Hepatocyte (in vitro differentiated cells): ENCODE results near the gene SERPINB1. TPM values are rescaled to one million over a fixed set of nuclear protein-coding genes. Genes with fewer than 3 reads are reported as not detected.
A peak's percentile ranks its signal among the peaks of the same experiment; 100 is the strongest.

Source experiments
- DNase-seq: peaks from one replicate; pipeline ENCODE4 v3.0.0-alpha.2; 2016; ENCODE audit warnings: low spot score
- H2AFZ ChIP-seq: fragments of 200-600 bp; sonication (generic); 2 replicates; pipeline ENCODE4 v1.6.0; 2016; ENCODE audit warnings: antibody characterized with exemption, mild to moderate bottlenecking
- H3K27ac ChIP-seq: fragments of 200-600 bp; sonication (generic); 2 replicates; pipeline ENCODE4 v1.5.1; 2016; ENCODE audit warnings: mild to moderate bottlenecking
- H3K27me3 ChIP-seq: fragments of 200-600 bp; sonication (generic); 2 replicates; pipeline ENCODE4 v1.6.1; 2016
- H3K36me3 ChIP-seq: fragments of 200-600 bp; sonication (generic); replicated peaks from 2 replicates; pipeline ENCODE4 v1.5.1; 2016; ENCODE audit warnings: low read depth; ENCODE audit not compliant: insufficient read depth
- H3K4me1 ChIP-seq: fragments of 200-600 bp; sonication (generic); 2 replicates; pipeline ENCODE4 v1.5.1; 2016; ENCODE audit warnings: mild to moderate bottlenecking, moderate library complexity; ENCODE audit not compliant: insufficient read depth
- H3K4me2 ChIP-seq: fragments of 200-600 bp; sonication (generic); 2 replicates; pipeline ENCODE4 v1.6.0; 2016
- H3K4me3 ChIP-seq: fragments of 200-600 bp; sonication (generic); 2 replicates; pipeline ENCODE4 v1.5.1; 2016; ENCODE audit warnings: mild to moderate bottlenecking
- H3K79me2 ChIP-seq: fragments of 200-600 bp; sonication (generic); 2 replicates; pipeline ENCODE4 v1.6.0; 2017; ENCODE audit warnings: mild to moderate bottlenecking
- H3K9me2 ChIP-seq: fragments of 200-600 bp; sonication (generic); replicated peaks from 2 replicates; pipeline ENCODE4 v1.6.0; 2017; ENCODE audit warnings: mild to moderate bottlenecking; ENCODE audit not compliant: insufficient read depth
- H3K9me3 ChIP-seq: fragments of 200-600 bp; sonication (generic); 2 replicates; pipeline ENCODE4 v1.5.1; 2016; ENCODE audit warnings: low read depth, mild to moderate bottlenecking
- H4K20me1 ChIP-seq: fragments of 200-600 bp; sonication (generic); 2 replicates; pipeline ENCODE4 v1.6.0; 2016; ENCODE audit warnings: mild to moderate bottlenecking; ENCODE audit not compliant: insufficient read depth, poor library complexity, severe bottlenecking
- EZH2 ChIP-seq: fragments of 200-600 bp; sonication (generic); IDR thresholded peaks from 2 replicates; pipeline ENCODE4 v1.6.1; 2016; ENCODE audit warnings: antibody characterized with exemption, mild to moderate bottlenecking, borderline replicate concordance
- EZH2phosphoT487 ChIP-seq: fragments of 200-600 bp; sonication (generic); IDR thresholded peaks from one replicate; pipeline ENCODE4 v1.6.1; 2018; ENCODE audit warnings: antibody characterized with exemption, mild to moderate bottlenecking, low read depth, moderate library complexity; ENCODE audit not compliant: unreplicated experiment, severe bottlenecking
- WGBS: methylation state at CpG from one replicate; pipeline ENCODE4 v1.1.6; 2016; ENCODE audit warnings: low lambda C conversion rate; ENCODE audit errors: missing lambda C conversion rate; 5-methylcytosine and 5-hydroxymethylcytosine counted together
- polyA plus RNA-seq: library from polyadenylated mRNA; unstranded; fragments of >200 nt; fragmentation: Nextera tagmentation; extraction: Ambion mirVana; gene quantifications from 2 replicates; pipeline ENCODE4 v1.2.1, GENCODE V29; 2016
- total RNA-seq: library from RNA; depleted of rRNA; stranded (reverse); fragments of >200 nt; gene quantifications from 2 replicates; pipeline ENCODE4 v1.2.3, GENCODE V29; 2014
- TF ChIP-seq, protein P1 (sequence below): fragments of 200-600 bp; sonication (generic); IDR thresholded peaks from 2 replicates; pipeline ENCODE4 v1.5.1; 2016; ENCODE audit warnings: antibody characterized with exemption, mild to moderate bottlenecking; ENCODE audit not compliant: poor library complexity

The SERPINB1 gene
- total and polyA plus RNA-seq, 2 experiments from 2014 or later = 45.9 to 57.0 TPM

DNA sequence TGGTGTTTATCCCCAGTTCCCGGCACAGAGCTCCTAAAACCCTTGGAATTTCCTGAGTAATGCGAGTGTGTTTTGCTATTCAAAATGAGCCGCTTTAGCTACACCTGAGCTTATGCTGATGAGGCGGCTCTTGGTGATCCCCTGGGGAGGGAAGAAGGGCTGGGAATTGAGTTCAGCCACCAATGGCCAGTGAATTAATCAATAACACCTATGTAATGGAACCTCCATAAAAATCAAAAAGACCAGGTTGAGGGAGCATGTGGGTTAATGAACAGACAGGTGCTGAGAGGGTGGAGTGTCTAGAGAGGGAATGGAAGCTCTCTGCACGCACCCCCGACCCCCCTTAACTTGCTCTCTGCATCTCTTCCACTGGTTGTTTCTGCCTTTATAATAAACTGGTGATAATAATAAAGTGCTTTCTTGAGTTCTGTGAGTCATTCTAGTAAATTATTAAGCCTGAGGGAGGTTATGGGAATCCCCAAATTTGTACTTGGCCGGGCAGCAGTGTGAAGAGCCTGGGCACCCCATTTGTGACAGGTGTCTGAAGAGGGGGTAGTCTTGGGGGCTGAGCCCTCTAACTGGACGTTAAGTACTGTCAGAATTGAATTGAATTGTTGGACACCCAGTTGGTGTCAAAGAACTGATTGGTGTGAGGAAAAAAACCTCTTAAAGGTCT is 24.6 kb upstream of the SERPINB1 start:
- H2AFZ ChIP-seq = peak overlapping the region; percentile 27
- no peaks in the 10 kb centered on the region for H3K79me2 ChIP-seq
- no peaks in the 10 kb centered on the region for H3K27me3 ChIP-seq
- peak overlapping the region; percentile 35 for H3K27ac ChIP-seq
- H3K4me3 ChIP-seq = no peak overlapping the region
- H4K20me1 ChIP-seq = no peaks in the 10 kb centered on the region
- no peak for DNase-seq
- H3K4me2 ChIP-seq = peak overlapping the region; percentile 60
- peaks cover 16% of the 10 kb centered on the region for H3K4me1 ChIP-seq
- H3K36me3 ChIP-seq = no peaks in the 10 kb centered on the region
- no peaks in the 10 kb centered on the region for H3K9me3 ChIP-seq
- WGBS = 22% methylated on average over 8 of the region's 8 CpGs
- no peak for TF ChIP-seq EZH2
- TF ChIP-seq EZH2phosphoT487 = no peak
- TF ChIP-seq, protein P1, sequence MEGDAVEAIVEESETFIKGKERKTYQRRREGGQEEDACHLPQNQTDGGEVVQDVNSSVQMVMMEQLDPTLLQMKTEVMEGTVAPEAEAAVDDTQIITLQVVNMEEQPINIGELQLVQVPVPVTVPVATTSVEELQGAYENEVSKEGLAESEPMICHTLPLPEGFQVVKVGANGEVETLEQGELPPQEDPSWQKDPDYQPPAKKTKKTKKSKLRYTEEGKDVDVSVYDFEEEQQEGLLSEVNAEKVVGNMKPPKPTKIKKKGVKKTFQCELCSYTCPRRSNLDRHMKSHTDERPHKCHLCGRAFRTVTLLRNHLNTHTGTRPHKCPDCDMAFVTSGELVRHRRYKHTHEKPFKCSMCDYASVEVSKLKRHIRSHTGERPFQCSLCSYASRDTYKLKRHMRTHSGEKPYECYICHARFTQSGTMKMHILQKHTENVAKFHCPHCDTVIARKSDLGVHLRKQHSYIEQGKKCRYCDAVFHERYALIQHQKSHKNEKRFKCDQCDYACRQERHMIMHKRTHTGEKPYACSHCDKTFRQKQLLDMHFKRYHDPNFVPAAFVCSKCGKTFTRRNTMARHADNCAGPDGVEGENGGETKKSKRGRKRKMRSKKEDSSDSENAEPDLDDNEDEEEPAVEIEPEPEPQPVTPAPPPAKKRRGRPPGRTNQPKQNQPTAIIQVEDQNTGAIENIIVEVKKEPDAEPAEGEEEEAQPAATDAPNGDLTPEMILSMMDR = no peak
- no peaks in the 10 kb centered on the region for H3K9me2 ChIP-seq

DNA sequence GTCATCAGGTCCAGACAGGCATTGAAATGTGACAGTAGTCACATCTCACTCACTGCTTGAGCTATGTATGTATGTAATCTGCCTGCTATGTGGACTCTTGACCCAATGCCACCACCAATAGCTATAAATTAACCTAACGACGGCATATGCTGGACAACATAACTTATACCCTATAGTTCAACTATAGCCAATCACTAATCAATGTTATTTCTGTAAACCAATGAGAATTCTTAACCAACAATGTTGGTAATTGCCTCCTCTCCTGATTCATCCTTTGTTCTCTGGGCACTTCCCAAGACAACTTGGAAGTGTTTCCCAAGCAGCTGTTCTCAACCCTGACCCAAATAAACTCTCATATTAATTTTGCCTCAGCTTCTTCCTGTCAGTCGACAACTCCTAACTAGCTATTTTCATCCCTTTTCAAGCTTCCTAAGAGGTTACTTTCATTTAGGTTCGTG is 24.1 kb upstream of the SERPINB1 start:
- no peaks in the 10 kb centered on the region for H4K20me1 ChIP-seq
- H3K79me2 ChIP-seq = no peaks in the 10 kb centered on the region
- no peak for TF ChIP-seq EZH2
- no peak for TF ChIP-seq EZH2phosphoT487
- TF ChIP-seq, protein P1 = no peak
- H3K36me3 ChIP-seq = no peaks in the 10 kb centered on the region
- DNase-seq = no peak
- H3K4me1 ChIP-seq = peaks cover 16% of the 10 kb centered on the region
- no peak overlapping the region for H3K4me3 ChIP-seq
- 30% methylated on average over 4 of the region's 4 CpGs for WGBS
- H2AFZ ChIP-seq = peak overlapping the region; percentile 27
- no peaks in the 10 kb centered on the region for H3K9me3 ChIP-seq
- H3K4me2 ChIP-seq = peak overlapping the region; percentile 60
- H3K27ac ChIP-seq = peak overlapping the region; percentile 37
- no peaks in the 10 kb centered on the region for H3K27me3 ChIP-seq
- no peaks in the 10 kb centered on the region for H3K9me2 ChIP-seq

DNA sequence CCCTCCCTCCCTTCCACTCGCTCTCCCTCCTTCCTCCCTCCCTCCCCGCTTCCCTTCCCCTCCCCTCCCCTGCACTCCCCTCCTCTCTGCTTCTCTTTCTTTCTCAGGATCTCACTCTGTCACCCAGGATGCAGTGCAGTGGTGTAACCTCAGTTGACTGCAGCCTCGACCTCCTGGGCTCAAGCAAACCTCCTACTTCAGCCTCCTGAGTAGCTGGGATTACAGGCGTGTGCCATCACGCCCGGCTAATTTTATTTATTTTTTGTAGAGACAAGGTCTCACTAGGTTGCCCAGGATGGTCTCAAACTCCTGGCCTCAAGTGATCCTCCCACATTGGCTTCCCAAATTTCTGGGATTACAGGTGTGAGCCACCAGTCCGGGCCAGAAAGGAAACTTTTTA is 23.6 kb upstream of the SERPINB1 start:
- no peak overlapping the region for H3K4me3 ChIP-seq
- no peaks in the 10 kb centered on the region for H3K9me3 ChIP-seq
- H4K20me1 ChIP-seq = no peaks in the 10 kb centered on the region
- no peaks in the 10 kb centered on the region for H3K79me2 ChIP-seq
- no peak for DNase-seq
- H3K27ac ChIP-seq = peak overlapping the region; percentile 37
- H3K4me1 ChIP-seq = peaks cover 16% of the 10 kb centered on the region
- TF ChIP-seq, protein P1 = no peak
- TF ChIP-seq EZH2phosphoT487 (no peak), EZH2 (no peak)
- no peaks in the 10 kb centered on the region for H3K36me3 ChIP-seq
- no peak overlapping the region for H2AFZ ChIP-seq
- 84% methylated on average over 5 of the region's 7 CpGs for WGBS
- H3K27me3 ChIP-seq = no peaks in the 10 kb centered on the region
- peak overlapping the region; percentile 60 for H3K4me2 ChIP-seq
- H3K9me2 ChIP-seq = no peaks in the 10 kb centered on the region
